ENCODE data around the gene A2M. TPM values are rescaled to one million over a fixed set of nuclear protein-coding genes. Genes with fewer than 3 reads are reported as not detected.
A peak's percentile ranks its signal among the peaks of the same experiment; 100 is the strongest.

The A2M gene
- total RNA-seq, 1 experiment from 2014 or later: 1.2 TPM

DNA sequence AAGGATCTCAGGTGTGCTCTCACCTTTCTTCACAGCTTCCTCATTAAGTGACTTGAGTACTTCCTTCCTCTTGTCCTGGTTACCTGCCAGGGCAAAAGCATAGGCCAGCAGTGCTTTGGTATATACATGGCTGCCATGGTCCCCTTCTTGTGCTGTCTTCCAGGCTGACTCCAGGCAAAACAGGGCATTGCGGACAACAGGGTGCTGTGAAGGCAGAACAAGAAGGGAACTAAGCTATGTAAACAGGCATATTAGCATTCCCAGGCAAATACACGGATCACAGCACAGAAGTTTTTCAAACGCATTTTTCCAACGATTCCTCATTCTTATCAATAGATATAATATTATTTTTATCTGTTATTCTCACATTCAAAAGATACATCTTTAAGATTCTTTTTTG, 39.0 kb downstream of the A2M start:
- Histone ChIP-seq H3K27ac (ENCODE audit: insufficient read length, low read depth, low read length) (no peak overlapping the region), H3K18ac (ENCODE audit: insufficient read length, low read depth, low read length) (no peak overlapping the region), H3K14ac (ENCODE audit: insufficient read depth, low read length) (no peak overlapping the region), H2BK12ac (ENCODE audit: insufficient read length, low read depth, low read length) (no peak overlapping the region), H2BK15ac (ENCODE audit: low read depth, low read length) (no peak overlapping the region), H2BK120ac (ENCODE audit: low read depth, low read length, poor library complexity, severe bottlenecking) (no peak overlapping the region), H4K5ac (ENCODE audit: insufficient read length, low read depth, low read length) (no peak overlapping the region), H3K27me3 (ENCODE audit: insufficient read depth, low read length) (no peaks in the 10 kb centered on the region), H2AFZ (ENCODE audit: low read length) (no peak overlapping the region), H4K20me1 (ENCODE audit: control insufficient read depth, insufficient read depth, insufficient read length) (no peaks in the 10 kb centered on the region), H4K91ac (ENCODE audit: insufficient read length, low read depth, low read length) (no peak overlapping the region), H3K23me2 (ENCODE audit: insufficient read length, low read depth, low read length, poor library complexity, severe bottlenecking) (no peaks in the 10 kb centered on the region), H3K4me1 (ENCODE audit: insufficient read depth, low read length) (no peaks in the 10 kb centered on the region), H3K9me3 (ENCODE audit: control insufficient read depth, low read depth, low read length) (no peaks in the 10 kb centered on the region), H3K79me1 (ENCODE audit: insufficient read depth, low read depth, low read length, poor library complexity, severe bottlenecking) (no peaks in the 10 kb centered on the region), H3T11ph (ENCODE audit: low read length) (no peak overlapping the region), H2BK5ac (ENCODE audit: insufficient read length, low read length) (no peak overlapping the region), H2AK5ac (ENCODE audit: insufficient read length, low read length) (no peak overlapping the region), H2BK20ac (ENCODE audit: low read depth, low read length, poor library complexity, severe bottlenecking) (no peak overlapping the region), H3K23ac (ENCODE audit: insufficient read length, low read depth, low read length) (no peak overlapping the region), H3K56ac (ENCODE audit: insufficient read length, low read depth, low read length) (no peak overlapping the region), H3K4ac (ENCODE audit: low read depth, low read length) (no peak overlapping the region), H3K9ac (ENCODE audit: extremely low read depth, insufficient read length, low read length) (no peak overlapping the region), H4K8ac (replicated peaks; ENCODE audit: insufficient read length, low read depth, low read length) (no peak overlapping the region), H3K4me2 (ENCODE audit: insufficient read depth, insufficient read length, low read length) (no peak overlapping the region), H3K79me2 (ENCODE audit: insufficient read depth, low read length) (no peaks in the 10 kb centered on the region)
- no peak for DNase-seq
- Mint-ChIP-seq H3K9me3 (peaks cover 0 to 5% of the 10 kb centered on the region in 2 experiments; a peak in 3 of 5 replicates), H3K36me3 (ENCODE audit: insufficient read depth in 1 of 3, low read depth in 3 of 3) (peaks cover 0 to 4% (median 0%) of the 10 kb centered on the region in 3 experiments; a peak in 1 of 7 replicates), H3K27ac (0 out of 7 replicates have a peak overlapping the region, but pooled peaks of 1 of the 3 experiments have one; percentile 6), H3K4me1 (no peaks in the 10 kb centered on the region), H3K4me3 (no peak overlapping the region), H3K27me3 (ENCODE audit: low read depth) (no peaks in the 10 kb centered on the region)
- TF ChIP-seq, protein P1, sequence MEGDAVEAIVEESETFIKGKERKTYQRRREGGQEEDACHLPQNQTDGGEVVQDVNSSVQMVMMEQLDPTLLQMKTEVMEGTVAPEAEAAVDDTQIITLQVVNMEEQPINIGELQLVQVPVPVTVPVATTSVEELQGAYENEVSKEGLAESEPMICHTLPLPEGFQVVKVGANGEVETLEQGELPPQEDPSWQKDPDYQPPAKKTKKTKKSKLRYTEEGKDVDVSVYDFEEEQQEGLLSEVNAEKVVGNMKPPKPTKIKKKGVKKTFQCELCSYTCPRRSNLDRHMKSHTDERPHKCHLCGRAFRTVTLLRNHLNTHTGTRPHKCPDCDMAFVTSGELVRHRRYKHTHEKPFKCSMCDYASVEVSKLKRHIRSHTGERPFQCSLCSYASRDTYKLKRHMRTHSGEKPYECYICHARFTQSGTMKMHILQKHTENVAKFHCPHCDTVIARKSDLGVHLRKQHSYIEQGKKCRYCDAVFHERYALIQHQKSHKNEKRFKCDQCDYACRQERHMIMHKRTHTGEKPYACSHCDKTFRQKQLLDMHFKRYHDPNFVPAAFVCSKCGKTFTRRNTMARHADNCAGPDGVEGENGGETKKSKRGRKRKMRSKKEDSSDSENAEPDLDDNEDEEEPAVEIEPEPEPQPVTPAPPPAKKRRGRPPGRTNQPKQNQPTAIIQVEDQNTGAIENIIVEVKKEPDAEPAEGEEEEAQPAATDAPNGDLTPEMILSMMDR (conservative IDR thresholded peaks at IDR 0.05): no peak
- no CpG with 5 or more reads among the region's 4 CpGs for WGBS (ENCODE audit: extremely low coverage, insufficient read length, low lambda C conversion rate)

All from H9 (cell line).